Gastrocnemius medialis (tissue), 4 donors: ENCODE data around the gene KCNK6. TPM values are rescaled to one million over a fixed set of nuclear protein-coding genes. Genes with fewer than 3 reads are reported as not detected.
A peak's percentile ranks its signal among the peaks of the same experiment; 100 is the strongest.

Source experiments
- ATAC-seq, 2 donors: fragments of 150-250 bp; one replicate each; pipeline ENCODE4 v1.9.1; 2016
- DNase-seq, 2 donors: peaks; one replicate each; pipeline ENCODE4 v3.0.0-alpha.2; 2019
- H3K27ac ChIP-seq, 4 donors: fragments of 200-600 bp; sonication (generic); 1 replicate in 1 of 4; 2 replicates in 3 of 4; pipeline ENCODE4 v1.5.1; 2016 to 2018; ENCODE audit warnings: mild to moderate bottlenecking in 2 of 4, moderate library complexity in 1 of 4
- H3K27me3 ChIP-seq, 3 donors: fragments of 200-600 bp; sonication (generic) in 2 of 3; 1 replicate in 1 of 3; 2 replicates in 2 of 3; pipeline versions ENCODE4 v1.5.1 to v1.6.0; 2016 to 2019; ENCODE audit warnings: mild to moderate bottlenecking in 1 of 3, moderate library complexity in 1 of 3
- H3K36me3 ChIP-seq, 2 donors: fragments of 200-600 bp; sonication (generic) in 1 of 2; one replicate each; pipeline ENCODE4 v1.5.1; 2017 to 2018
- H3K4me1 ChIP-seq, 2 donors: fragments of 200-600 bp; sonication (generic) in 1 of 2; one replicate each; pipeline ENCODE4 v1.5.1; 2016 to 2017; ENCODE audit warnings: mild to moderate bottlenecking in 2 of 2
- H3K4me3 ChIP-seq, 4 donors: fragments of 200-600 bp; sonication (generic) in 3 of 4; 1 replicate in 1 of 4; 2 replicates in 3 of 4; pipeline ENCODE4 v1.5.1; 2016 to 2019; ENCODE audit warnings: mild to moderate bottlenecking in 2 of 4
- H3K9me3 ChIP-seq, 3 donors: fragments of 200-600 bp; sonication (generic) in 2 of 3; 1 replicate in 1 of 3; 2 replicates in 2 of 3; pipeline ENCODE4 v1.5.1; 2016 to 2019
- CTCF ChIP-seq, 5 experiments: fragments of 450-650 bp in 3 of 5; fragments of 200-600 bp in 2 of 5; sonication (generic) in 2 of 5; IDR thresholded peaks in 4 of 5; conservative IDR thresholded peaks in 1 of 5; 1 replicate in 4 of 5; 2 replicates in 1 of 5; pipeline ENCODE4 v1.5.1; 2016 to 2019; ENCODE audit warnings: antibody characterized with exemption in 5 of 5, mild to moderate bottlenecking in 3 of 5, moderate library complexity in 3 of 5
- POLR2A ChIP-seq, 2 donors: fragments of 450-650 bp; IDR thresholded peaks; one replicate each; pipeline ENCODE4 v1.6.1; 2017; ENCODE audit warnings: antibody characterized with exemption in 2 of 2, mild to moderate bottlenecking in 2 of 2, moderate library complexity in 2 of 2
- in situ Hi-C, 4 donors: fragments of 200-750 bp; cut with MboI; loops; one replicate each; pipeline versions ENCODE4 v1.15.0 to v1.8.0; 2017; ENCODE audit warnings: low sequenced_read_pairs in 4 of 4
- intact Hi-C: fragments of 100-400 bp; cut with DNase I; formaldehyde crosslinking; loops from one replicate; pipeline ENCODE4 v1.15.1; 2023; ENCODE audit warnings: low total_unique reads
- total RNA-seq, 4 donors: library from RNA; depleted of rRNA; stranded (reverse); fragments of >200 nt; gene quantifications; one replicate each; pipeline versions ENCODE4 v1.1.0 to v1.2.3, GENCODE V29; 2016

Gene KCNK6
- under 1 TPM; 0.15 to 0.90 (median 0.41) TPM for total RNA-seq

- H3K27me3 ChIP-seq: peaks cover 0 to 14% (median 4%) of the 10 kb centered on the region in 3 donors
- peak within 1 kb of the TSS; percentile 18 to 51 (median 36) for H3K27ac ChIP-seq
- in situ Hi-C loops: no loop called here
- peak within 1 kb of the TSS; percentile 58 to 76 (median 64) for H3K4me3 ChIP-seq
- TF ChIP-seq POLR2A (IDR thresholded peaks at IDR 0.05) (peak; percentile 30 to 34), CTCF (IDR thresholded peaks at IDR 0.05 in 4 of 5, conservative IDR thresholded peaks at IDR 0.05 in 1 of 5) (no peak)
- H3K4me1 ChIP-seq: peaks cover 6 to 9% of the 10 kb centered on the region in 2 donors
- intact Hi-C loops: loop anchor here (5.0 kb wide), 1 partner anchor 412 kb away; the partner anchor contains the start of genes SIPA1L3 and WDR87
- DNase-seq: no peak
- H3K36me3 ChIP-seq: no peaks in the 10 kb centered on the region
- ATAC-seq: no peak
- H3K9me3 ChIP-seq: no peaks in the 10 kb centered on the region
These were observed at the start of gene KCNK6 for GRCh38 chr19:38319421-38320258. KCNK6 (plus strand) TSS chr19:38319845; CDS start chr19:38319951, 106 bp downstream.

DNA sequence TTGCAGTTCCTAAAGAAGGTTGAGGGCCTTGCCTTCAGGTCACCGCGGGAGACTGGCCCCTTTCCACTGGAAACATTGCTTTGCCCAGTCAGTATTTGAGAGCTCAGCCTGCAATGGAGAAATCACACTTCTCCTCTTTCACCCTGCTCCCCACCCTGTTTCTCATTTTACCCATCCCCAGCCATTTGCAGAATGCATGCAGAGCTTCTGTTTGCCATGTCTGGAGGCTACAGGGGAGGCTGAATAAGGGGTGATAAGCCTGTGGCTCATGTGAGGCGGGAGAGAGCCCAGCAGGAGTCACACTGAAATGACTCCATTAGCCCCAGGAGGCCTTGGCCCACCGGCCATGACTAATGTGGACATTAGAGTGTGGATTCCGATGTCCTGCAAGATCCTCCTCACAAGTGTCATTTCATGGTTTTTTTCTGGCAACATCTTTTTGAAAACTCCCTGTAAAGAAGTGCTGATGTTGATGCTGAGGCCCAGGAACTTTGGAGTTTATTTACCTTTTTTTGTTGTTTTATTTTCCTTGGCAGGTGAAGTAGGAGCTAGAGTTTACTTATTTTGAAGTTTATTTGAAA, 49.0 kb upstream of the KCNK6 start:
- TF ChIP-seq CTCF (IDR thresholded peaks at IDR 0.05 in 4 of 5, conservative IDR thresholded peaks at IDR 0.05 in 1 of 5) (no peak), POLR2A (IDR thresholded peaks at IDR 0.05) (no peak)
- Histone ChIP-seq H3K27me3 (no peaks in the 10 kb centered on the region), H3K4me1 (no peaks in the 10 kb centered on the region), H3K4me3 (no peak overlapping the region), H3K9me3 (no peaks in the 10 kb centered on the region), H3K36me3 (no peaks in the 10 kb centered on the region), H3K27ac (no peak overlapping the region)
- DNase-seq (no peak), ATAC-seq (no peak)
- in situ Hi-C loops (no loop called here), intact Hi-C loops (no loop called here)

DNA sequence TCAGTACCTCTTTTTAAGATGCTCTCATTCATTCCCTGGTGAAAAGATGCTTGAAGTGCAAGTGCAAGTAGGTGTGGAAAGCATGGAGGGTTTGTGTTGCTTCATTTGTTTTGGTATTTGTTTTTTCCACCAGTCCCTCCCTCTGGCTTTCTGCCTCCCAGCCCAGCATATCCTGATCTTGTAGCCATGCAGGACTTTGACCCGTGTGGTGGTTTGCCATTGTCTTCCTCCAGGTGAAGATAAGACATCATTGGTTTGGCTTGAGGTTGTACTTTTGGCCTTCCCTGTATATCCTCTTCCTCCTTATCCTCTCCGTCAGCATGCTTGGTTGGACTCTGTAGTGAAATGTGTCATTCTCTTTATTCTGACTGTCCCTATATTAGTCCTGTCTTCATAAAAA, 46.1 kb upstream of the KCNK6 start:
- H3K27ac ChIP-seq: no peak overlapping the region
- H3K9me3 ChIP-seq: no peaks in the 10 kb centered on the region
- H3K4me3 ChIP-seq: no peak overlapping the region
- H3K27me3 ChIP-seq: no peaks in the 10 kb centered on the region
- TF ChIP-seq POLR2A (IDR thresholded peaks at IDR 0.05) (no peak), CTCF (IDR thresholded peaks at IDR 0.05 in 4 of 5, conservative IDR thresholded peaks at IDR 0.05 in 1 of 5) (no peak)
- no peak for DNase-seq
- in situ Hi-C loops: no loop called here
- intact Hi-C loops: no loop called here
- H3K4me1 ChIP-seq: peaks cover 0 to 4% of the 10 kb centered on the region in 2 donors
- ATAC-seq: no peak
- no peaks in the 10 kb centered on the region for H3K36me3 ChIP-seq

- no peak for ATAC-seq
- H3K4me3 ChIP-seq: no peak overlapping the region
- DNase-seq: no peak
These were observed 44.9 kb upstream of the KCNK6 start for GRCh38 chr19:38274739-38275138.

More at GRCh38 chr19:38274739-38275138, 44.9 kb upstream of the KCNK6 start:
- Histone ChIP-seq H3K27me3 (no peaks in the 10 kb centered on the region), H3K36me3 (no peaks in the 10 kb centered on the region), H3K4me1 (peaks cover 0 to 5% of the 10 kb centered on the region in 2 donors), H3K27ac (no peak overlapping the region), H3K9me3 (no peaks in the 10 kb centered on the region)
- intact Hi-C loops: no loop called here
- TF ChIP-seq POLR2A (IDR thresholded peaks at IDR 0.05) (no peak), CTCF (IDR thresholded peaks at IDR 0.05 in 4 of 5, conservative IDR thresholded peaks at IDR 0.05 in 1 of 5) (no peak)
- in situ Hi-C loops: no loop called here
